Stimulated activated CD4-positive, alpha-beta T cell treated with anti-CD3 and anti-CD28 coated beads, TNF-alpha, amount 100 ng/mL, for 48 hours (primary cell): Measurements from ENCODE around the gene ERG.

Experiments used
- DNase-seq, 3 donors: peaks; one replicate each; pipeline ENCODE4 v3.0.0-alpha.2; 2020; ENCODE audit warnings: low read depth in 3 of 3

The ERG gene

DNA sequence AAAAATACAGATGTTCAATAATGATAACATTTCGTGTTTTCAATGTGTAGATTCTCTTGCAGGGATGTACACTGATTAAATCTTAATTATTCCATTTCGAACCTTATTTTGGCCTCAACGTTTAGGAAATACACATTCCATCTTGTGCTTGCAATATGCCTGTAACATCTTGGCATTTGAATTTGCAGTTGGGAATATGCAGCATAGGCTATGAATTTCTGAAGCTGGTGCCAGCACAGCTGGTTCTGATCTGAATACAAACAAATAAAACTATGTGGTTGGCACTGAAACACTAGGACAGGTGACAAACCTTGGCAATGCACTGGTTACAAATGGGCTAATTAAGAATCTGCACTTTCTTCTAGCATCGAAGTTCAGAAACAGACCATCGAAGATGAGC lies 108.4 kb downstream of the ERG start:
- no peak for DNase-seq

DNA sequence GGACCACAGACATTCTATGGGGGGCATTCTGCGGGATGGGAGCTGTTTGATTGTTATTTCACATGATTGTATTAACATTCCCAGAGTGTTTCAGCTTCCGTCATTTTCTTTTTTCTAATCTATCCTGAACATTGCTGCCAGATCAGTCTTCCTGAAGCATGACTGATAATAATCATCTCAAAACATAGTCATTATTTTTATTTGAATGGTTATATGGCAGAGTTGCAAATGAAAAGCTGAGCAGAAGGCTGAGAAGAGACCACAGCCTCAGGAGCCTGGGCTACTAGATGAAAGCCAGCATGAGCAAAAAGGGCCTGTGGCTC lies 109.0 kb downstream of the ERG start:
- no peak for DNase-seq

DNA sequence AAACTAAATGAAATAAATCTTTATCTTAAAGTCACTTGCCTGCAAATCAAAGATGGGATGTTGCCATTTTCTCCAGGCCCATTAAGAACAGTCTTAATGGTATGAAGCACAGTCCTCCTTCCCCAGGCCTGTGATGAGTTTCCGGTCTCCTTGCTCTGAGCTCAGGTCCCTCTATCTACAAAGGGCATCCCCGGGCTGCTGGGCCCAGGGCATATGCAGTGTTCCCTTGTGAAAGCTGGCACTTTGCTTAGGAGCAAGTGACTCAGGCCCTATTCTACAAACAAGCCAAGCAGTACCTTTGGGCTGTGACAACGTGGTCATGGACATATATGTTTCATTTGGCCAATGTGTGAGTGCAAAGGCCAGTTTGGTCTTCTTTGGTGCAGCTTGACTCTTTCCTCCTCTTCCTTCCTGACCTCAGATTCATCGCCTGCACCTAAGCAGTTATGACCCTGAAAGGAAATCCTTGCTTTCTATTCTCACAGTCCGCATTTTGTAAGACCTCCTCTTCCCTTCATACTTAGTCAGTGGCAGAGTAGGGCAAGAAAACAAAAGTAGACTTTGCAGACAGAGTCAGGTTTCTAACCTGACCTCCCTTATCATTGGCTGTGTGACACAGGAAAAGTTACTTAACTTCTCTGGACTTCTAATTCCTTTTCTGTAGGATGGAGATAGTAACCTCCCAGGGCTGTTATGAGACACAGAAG lies 109.5 kb downstream of the ERG start:
- DNase-seq, result no peak

DNA sequence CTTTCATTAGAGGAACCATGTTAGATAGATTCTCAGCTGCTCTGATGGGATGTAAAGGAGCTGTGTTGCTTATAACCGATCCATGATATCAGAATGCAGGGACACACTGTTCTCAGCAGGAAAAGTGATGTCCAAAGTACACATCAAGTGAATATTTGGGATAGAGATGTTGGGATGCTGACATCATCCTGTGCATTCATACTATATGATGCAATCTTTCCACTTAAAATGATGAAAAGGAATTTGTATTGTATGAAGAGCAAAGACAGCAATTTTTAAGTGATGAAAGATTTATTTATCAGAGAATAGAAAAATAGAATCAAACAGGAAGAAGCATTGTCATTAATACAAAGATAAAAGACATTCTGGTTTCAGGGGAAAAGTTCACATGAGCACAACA lies 110.1 kb downstream of the ERG start:
- DNase-seq, result no peak

DNA sequence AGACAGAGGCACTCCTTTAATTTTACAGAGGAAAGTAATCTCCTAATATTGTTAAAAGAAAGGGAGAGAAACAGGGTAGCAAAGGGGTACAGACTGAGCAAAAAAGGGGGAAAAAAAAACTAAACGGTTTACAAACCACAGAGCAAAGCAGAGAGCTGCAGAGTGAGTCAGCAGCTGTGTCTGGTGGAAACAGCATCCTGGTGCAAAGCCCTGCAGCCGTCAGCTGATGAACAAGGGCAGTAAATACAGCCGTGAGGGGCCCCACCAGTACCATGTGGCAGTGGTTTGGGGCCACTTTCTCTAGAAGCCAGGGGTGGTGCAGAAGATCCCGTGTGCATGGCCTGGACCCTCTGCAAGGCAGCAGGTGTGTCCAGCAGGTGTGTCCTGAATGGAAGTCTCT lies 111.3 kb downstream of the ERG start:
- no peak for DNase-seq

DNA sequence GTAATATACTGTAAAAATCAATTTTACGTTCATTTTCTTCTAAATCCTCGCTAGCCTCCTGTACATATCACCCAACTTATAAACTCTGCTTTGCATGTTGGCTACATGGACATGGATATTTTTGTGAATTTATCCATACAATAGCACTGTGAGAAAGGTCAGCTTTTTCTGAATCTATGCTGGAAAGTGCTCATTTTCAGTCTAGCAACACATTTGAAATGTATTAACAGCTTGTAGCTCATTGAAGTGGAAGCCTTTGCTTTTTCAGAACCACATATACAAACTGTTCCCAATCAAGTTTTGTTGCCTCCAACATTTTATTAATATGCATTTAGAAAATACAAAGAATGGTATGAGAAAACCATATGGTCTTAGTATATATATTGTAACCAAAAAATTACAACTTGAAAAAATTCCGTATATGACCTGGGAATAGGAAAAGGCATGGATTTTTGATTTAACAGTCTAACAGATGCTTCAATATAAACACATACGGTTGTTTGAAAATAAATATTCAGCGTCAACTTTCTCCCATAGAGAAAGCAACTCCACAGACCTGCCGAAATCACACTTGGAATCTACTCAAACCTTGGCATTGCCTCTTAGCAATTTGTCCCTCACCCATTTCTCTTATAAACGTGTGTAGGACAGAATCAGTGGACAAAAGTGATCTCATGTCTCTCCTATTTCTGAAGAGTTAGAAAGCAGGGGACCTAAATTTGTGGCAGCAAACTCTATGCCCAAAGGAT lies 112.7 kb downstream of the ERG start:
- DNase-seq, result no peak

DNA sequence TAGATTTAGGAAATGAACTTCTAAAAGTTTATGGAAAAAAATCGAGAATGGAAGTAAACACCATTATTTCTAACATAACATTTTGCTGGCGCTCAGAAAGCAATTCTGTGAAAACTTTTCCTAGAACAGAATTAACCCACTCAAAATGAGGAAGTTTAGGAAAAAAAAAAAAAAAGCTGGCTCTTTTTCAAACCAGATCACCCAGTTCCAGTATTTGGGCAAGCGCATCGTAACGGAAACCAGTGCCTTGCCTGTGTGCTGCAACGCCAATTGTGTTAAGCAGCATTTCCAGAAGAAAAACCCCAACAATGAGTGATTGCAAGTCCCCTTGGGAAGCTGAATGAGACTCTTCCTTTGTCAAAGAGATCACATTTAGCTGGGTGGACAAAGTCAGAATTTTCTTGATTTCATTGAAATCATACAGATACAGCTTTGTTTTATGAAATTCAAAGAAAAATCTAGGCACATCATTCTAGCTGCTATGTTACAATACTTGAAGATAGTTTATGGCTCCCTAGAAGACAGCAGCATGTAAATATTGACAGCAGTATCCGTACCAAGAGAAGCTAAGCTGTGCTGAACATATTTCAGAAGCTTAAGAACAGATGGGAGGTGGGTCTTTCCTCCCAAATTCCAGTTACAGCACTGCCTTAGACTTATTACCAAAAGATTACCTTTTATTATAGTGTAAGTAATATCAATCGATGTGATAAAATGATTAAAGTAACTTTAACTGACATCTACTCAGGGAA lies 113.4 kb downstream of the ERG start:
- DNase-seq, result no peak

DNA sequence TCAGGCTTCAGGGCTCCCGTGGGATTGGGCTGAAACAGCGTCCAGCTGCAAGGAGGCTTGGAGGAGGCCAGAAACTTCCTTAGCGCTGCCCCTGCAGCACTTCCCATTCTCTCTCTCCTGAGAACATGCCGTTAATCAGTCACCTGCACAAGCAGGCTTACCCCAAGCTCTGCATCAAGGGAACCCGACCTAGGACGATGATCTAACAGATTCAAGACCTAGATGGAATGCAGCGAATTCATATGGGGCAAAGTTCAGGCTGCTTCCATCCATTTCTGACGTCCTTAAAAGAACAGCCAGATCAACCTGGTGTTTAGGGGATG lies 114.1 kb downstream of the ERG start:
- no peak for DNase-seq

DNA sequence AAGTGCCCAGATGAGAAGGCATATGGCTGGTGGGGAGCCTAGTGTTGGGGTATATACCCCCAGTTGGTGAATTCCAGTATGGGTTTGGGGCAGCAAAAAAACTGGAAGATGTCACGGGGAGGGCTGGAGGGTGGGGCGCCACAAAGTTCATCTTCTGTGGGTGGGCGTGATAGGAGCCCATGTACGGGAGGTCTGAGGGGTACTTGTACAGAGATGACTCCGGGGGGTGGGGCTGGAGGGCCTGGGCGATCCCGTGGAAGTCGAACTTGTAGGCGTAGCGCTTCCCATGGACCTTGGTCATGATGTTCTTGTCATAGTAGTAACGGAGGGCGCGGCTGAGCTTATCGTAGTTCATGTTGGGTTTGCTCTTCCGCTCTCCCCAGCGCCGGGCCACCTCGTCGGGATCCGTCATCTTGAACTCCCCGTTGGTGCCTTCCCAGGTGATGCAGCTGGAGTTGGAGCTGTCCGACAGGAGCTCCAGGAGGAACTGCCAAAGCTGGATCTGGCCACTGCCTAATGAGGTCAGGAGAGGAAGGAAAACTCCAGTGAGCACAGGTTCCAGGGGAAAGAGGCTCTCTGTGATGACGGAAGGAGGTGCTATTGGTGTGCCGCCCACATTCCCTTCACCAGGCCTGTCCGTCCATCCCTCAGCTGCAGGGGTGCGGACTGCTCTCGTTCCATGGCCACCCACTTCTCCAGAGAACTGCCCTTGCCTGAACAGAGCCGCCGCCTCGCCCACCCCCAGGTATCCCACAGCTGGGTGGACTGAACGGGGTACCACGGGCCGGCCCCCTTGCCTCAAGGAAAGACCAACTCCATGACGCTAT lies 114.7 kb downstream of the ERG start:
- DNase-seq, result no peak

DNA sequence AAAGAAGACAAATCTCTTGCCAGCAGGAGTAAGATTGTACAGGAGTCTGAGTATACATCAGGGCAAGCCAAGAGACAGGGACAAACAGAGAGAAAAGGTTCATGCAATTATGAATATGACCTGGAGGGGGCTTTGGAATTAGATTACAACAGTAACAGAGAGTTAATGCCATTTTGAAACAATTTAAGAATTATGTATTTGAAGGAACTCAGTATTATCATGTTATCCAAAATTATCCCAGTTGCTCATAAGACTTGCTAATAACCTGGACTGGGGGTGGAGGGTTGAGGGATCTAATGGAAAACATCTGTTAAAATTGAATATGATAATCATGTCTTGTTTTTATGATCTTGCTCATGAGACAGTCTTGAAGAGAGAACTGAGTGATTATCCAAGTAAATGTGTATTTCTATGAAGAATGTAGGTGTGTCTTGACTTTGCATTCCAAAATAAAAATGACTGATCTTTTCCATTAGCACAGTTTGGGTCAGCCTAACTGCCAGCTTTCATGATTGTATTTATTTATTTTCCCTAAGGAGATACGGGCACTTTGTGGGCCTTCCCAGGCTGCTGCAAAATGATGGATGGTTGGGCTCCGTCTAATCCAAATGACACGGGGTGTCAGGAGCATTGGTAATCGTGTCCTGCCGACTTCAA lies 117.7 kb downstream of the ERG start:
- DNase-seq, result no peak

DNA sequence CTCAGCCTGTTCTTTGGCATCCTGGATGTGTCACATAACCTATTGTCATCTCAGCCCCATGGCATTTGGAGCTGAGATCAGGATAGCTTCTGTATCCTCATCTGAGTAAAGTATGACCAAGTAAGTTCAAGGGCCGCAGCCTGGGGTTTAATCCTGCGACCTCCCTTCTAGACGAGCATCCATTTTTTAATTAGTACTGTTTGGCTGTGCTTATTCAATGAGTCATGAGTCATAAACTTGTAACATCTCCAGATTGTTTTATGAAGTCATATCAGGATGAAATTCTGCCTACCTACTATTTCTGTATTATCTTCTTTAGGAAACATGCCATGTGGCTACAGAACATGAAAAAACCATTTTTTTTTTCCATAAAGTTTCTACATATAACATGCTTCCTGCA lies 119.1 kb downstream of the ERG start:
- no peak for DNase-seq

DNA sequence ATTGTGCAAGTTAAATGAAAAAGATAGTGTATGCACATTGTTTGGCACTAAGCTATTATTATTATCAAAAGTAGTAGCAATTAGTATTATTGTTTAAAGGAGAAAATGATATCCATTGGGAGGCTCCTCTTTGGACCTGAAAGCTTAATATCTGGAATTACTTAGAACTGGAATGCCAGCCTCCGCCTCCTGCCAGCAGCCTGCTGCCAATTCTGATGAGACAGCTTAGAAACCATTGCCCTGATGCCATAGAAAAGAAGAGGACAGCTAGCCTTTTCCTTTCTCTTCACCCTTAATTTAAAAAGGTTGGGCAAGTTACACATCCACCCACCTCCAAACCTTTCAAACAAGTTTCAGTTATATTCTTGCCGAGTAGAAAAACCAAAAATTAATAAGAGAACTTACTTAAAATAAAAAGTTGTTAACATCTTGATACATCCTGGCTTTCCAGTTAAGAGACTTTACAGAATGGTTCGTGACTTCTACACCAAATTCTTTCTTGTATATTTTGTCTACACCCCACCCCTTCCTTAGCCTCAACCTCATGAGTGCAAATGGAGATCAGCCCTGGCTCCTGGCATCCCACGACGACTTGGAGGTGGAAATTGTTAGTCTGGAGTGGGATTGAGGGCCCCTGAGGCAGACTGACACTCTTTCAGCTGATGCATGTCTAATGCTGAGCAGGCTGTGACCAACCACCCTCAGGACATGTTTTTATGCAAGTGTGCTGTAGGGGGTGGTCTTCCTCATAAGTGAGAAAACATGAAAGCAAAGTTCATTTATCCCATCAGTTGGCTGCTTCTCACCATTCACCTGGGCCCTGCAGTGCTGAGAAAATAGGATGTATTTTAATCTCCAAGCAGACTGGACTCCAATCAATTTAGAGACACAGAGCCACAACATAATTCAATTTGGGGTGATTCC lies 120.8 kb downstream of the ERG start:
- DNase-seq, result no peak

DNA sequence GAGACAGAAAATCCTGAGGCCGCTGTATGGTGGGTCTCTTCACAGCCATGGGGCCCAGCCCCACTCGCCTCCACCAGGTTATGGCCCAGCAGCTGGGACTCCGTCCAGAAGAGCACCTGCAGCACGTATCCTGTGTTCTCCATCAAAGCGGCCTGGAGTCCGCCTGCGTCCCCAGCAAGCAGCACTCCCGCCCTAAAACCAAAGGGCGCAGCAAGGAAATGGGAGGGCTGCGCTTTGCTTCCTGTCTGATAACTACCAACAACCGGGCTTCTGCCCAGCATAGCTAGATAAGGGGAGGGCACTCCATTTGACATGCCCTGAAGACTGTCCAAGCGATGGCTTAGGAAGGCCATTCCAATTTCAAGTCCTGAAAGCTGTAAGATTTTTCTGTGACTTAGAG lies 121.6 kb downstream of the ERG start:
- DNase-seq, result no peak

DNA sequence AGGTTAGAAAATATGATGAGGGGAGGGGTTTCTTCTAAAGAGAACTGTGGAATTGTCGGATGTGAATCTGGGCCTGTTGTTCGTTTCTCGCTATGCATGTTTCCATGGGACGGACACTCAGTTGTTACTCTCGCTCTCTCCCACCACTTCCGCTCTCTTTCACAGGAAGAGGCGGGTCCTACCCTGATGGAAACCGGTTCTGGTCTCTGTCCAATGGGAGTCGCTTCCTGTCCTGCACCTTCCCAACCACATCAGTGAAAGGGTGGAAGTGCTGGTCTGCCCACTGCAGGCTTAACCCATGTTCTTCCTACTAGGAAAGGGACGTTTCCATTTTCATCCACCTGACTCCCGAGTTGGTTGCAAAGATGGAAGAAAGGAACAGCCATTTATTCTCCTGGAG lies 122.0 kb downstream of the ERG start:
- DNase-seq, result no peak

DNA sequence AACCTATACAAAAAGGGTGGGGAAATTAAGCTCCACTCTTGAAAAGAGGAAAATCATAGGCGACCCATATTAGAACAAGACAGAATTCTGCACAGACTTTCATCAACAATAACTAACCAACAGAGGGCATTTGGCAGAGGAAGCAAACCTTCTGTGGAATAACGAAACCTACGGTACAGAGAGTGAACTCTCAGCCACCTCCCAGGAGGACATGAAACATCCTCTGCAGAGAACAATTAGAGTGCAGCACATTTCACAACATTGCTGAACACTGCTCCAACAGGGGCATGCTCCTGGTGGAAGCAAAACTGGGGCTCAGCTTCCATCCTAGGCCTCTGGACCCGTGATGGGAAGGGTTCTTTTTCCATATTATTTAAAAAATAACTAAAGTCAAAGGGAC lies 130.6 kb downstream of the ERG start:
- no peak for DNase-seq

DNA sequence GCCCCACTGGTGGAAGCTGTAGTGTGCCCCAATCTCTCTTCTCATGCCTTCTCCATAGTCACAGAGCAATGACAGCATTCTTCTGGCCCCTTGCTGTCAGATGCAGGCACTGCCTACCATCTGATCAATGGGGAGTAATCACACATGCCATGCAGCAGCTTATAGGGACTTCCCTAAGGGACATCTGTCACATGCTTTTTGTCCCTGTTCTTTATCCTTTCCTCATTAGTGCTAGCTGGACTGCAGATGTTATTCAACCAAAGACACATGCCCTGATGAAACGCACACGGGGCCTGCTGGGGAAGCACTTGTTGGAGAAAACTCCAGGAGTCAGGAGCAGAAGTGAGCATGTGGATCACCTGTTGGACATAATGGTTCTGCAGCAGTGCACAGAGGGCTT lies 132.8 kb downstream of the ERG start:
- DNase-seq, result no peak

DNA sequence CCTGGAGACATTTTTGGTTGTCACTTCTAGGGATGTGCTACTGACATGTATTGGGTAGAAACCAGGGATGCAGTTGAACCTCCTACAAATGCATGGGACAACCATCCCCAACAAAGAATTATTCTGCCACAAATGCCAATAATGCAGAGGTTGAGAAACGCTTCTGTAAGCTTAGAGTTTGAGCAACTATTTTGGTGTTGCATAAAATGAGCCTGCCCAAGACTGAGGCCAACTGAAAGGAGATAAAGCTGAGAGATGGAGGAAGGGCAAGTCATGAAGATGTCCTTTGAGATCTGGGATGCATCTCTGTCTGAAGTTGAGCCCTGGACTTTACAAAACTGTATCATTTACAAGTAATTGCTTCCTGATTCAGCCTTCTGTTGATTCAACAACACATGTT lies 134.6 kb downstream of the ERG start:
- DNase-seq, result no peak

DNA sequence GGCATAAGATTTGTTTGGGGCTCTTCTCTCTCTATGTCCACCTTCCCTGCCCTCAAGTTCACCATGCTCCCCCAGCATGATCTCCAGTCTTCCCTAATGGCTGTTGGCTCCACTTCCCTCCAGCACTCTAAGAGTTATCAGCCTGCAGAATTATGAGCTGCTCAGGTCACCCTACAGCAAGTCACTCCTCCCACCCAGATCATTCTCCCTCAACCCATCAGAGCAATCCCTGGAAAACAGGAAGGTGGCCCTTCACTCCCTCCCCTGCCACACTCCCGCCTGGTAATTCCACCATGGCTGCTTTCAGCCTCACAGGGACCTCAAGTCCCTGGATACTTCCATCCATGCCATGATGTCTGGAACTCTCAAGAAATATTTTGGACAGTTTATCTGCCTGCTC lies 137.0 kb downstream of the ERG start:
- no peak for DNase-seq

DNA sequence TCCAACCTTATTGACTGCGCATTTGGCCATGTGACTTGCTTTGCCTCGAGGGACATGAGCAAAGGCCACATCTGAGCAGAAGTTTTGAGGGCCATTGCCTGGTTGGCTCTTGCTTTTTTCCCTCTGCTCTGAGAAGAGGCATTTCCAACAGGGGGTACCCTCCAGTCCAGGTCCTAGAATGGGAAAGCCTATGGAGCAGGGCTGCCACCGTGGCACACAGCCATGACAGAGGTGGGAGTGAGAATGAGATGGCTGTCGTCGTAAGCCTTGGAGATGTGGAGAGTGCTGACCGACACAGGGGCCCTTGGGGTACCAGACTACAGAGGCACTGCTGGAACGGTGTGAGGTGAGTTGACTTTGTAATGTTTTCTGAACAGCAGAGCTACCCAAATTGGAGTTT lies 138.4 kb downstream of the ERG start:
- no peak for DNase-seq

DNA sequence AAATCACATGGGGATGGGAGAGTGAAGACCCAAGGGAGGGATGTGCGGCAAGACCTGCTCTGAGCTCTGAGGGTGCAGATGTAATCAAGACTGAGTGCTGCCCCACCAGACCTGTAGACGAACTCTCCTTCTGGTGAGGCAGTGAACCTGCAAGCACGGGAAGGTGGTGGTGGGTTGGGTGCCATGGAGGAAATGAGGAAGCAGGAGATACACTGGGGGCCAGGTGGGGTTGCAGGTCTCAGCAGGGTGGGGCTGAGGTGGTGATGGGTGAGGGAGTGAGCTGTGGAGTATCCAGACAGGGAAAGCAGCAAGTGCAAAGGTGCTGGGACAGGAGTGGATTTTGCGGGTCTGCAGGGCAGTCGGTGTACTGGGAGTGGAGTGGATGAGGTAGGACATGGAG lies 139.2 kb downstream of the ERG start:
- no peak for DNase-seq

DNA sequence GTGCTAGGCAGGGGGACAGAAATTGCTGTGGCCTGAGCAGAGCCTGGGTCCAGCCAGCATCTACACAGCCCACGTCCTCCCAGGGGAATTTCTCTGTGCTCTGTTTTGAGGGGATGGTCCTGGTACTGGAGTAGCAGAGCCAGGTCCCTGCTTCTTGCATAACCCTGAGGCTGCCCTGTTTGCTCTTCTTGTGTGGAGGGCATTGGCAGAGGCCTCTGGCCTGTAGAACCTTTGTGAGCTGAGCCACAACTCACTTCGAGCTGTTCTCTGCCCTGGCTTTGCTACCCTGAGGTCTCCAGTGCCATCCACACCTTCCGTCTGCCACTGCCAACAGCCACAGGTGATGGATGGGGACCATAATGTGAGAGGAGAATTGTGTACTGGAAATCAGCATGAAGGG lies 139.6 kb downstream of the ERG start:
- DNase-seq, result no peak
